Hindlimb muscle (tissue), 1 donor: ENCODE measurements around the gene ARL14. TPM values are rescaled to one million over a fixed set of nuclear protein-coding genes. Genes with fewer than 3 reads are reported as not detected.
"Not testable (repeated sequence)": the region's sequence is repeated elsewhere in the genome, so short reads cannot be mapped to it uniquely, and the experiment has no call there.

Experiments
- DNase-seq: peaks from one replicate; pipeline ENCODE4 v3.0.0-alpha.2; 2013
- polyA plus RNA-seq: library from polyadenylated mRNA; unstranded; fragments of 120-200 nt; gene quantifications from one replicate; pipeline ENCODE4 v1.2.1, GENCODE V29; 2013; ENCODE audit not compliant: insufficient read length

The ARL14 gene
- polyA plus RNA-seq, 1 donor, result not detected

- peak; percentile 19 for DNase-seq
These were observed 1.4 kb downstream of the ARL14 start for GRCh38 chr3:160678292-160678842.

DNA sequence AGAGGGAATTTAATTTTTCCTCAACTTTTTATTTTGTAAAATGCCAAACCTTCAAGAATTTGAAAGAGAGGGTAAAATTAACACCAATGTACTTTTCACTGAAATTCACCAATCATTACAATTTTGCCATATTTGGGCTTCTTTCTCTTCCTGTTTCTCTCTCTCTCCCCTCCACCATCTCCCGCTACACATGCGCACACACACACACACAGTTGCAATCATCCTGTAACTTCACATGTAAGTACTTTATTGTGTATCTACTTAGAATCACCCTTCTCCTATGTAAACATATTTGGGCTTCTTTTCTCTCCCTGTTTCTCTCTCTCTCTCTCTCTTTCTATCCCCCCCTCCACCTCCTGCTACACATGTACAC is 7.4 kb downstream of the ARL14 start:
- no peak for DNase-seq

DNA sequence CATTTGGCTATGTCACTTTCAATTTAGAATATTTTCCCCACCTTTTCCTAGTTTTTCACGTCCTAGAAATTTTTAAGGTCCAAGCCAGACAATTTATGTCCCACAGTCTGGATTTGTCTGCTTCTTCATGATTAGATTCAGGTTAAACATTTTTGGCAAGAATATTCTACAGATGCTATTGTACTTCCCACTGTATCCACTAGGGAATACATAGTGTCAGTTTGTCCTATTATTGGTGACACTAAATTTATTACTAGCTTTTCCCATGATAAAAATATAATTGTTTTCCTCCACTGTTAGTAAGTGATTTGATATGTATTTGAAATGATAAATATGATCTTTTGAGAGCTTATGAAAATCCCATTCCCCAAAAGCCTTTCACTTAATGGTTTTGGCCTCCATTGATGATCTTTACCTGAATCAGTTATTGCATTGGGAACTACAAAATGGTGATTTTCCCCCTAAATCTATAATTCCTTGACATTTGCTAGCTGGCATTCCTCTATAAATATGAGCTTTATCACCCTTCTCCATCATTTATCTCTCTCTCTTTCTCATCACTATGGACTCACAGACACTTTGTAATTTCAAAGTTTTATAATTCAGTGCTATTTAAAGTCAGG is 8.3 kb downstream of the ARL14 start:
- DNase-seq, result no peak

GRCh38 chr3:160686955-160687535 is 10.1 kb downstream of the ARL14 start:
- DNase-seq, result no peak

- no peak for DNase-seq
These were observed 14.2 kb downstream of the ARL14 start for GRCh38 chr3:160691151-160691550.

DNA sequence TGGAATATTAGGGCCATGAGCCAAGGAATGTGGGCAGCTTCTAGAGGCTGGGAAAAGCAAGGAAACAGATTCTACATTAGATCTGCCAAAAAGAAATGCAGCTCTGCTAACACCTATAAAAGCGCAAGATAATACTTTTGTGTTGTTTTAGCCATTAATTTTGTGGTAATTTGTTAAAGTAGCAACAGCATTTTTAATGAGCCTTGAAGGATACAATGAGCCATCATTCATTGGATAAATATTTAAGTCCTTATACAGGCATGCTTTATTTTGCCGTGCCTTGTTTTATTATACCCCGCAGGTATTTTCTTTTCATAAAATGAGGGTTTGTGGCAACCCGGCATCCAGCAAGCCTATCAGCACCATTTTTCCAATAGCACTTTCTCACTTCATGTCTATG is 15.0 kb downstream of the ARL14 start:
- no peak for DNase-seq

GRCh38 chr3:160693191-160693590 is 16.2 kb downstream of the ARL14 start:
- DNase-seq, result no peak

- no peak for DNase-seq
These were observed 17.4 kb downstream of the ARL14 start for GRCh38 chr3:160694345-160694744.

- DNase-seq, result no peak
These were observed 18.0 kb downstream of the ARL14 start for GRCh38 chr3:160695003-160695402.

GRCh38 chr3:160695915-160696327 is 19.0 kb downstream of the ARL14 start:
- no peak for DNase-seq

GRCh38 chr3:160697637-160698380 is 20.8 kb downstream of the ARL14 start:
- DNase-seq, result no peak

DNA sequence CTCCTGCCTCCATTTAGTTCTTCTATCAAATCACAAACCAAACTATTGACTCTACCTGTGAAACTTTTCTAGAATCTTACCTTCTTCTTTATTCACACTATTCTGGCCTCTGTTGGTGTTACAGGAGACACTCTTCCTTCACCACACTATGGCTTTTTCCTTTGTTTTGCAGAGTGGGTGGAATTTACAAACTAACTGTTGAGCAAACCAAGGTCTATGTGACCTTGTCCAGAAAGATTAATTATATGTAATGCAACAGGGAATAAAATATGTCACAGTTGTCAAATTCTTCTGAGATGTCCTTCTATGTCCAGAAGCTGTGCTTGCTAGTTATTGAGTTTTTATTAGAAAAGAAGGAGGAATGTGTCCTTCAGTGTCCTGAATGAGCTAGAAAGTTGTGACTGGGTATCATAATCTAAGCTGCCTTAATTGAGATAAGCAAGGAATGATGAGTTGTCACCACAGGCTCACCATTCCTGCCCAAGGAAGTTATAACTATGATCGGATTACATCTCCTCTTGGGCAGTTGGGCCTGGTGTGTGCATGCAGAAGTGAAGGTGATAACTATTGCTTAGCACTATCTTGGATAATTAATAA is 21.7 kb downstream of the ARL14 start:
- DNase-seq, result no peak

GRCh38 chr3:160701490-160701889 is 24.5 kb downstream of the ARL14 start:
- no peak for DNase-seq

- DNase-seq, result no peak
These were observed 25.3 kb downstream of the ARL14 start for GRCh38 chr3:160702290-160702689.

DNA sequence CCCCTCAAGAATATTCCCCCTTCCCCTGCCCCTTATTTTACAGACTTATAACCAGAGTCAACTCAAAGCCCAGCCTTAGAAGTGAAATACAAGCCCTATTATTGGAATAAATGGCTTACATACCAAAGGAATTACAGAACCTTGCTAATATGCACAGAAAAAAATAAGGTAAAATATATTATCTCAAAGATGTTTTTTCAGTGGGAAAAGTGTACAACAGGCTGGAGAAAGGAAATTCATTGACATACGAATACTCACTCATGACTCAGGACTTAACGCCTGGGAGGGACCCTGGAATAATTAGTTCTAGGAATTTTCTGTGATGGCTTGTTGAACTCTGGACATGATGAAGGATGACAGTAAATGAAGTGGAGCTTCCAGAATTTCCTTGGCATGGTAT is 27.0 kb downstream of the ARL14 start:
- no peak for DNase-seq

GRCh38 chr3:160707187-160707794 is 30.3 kb downstream of the ARL14 start:
- peak; percentile 46 for DNase-seq

- no peak for DNase-seq
These were observed 32.7 kb downstream of the ARL14 start for GRCh38 chr3:160709477-160710182.

DNA sequence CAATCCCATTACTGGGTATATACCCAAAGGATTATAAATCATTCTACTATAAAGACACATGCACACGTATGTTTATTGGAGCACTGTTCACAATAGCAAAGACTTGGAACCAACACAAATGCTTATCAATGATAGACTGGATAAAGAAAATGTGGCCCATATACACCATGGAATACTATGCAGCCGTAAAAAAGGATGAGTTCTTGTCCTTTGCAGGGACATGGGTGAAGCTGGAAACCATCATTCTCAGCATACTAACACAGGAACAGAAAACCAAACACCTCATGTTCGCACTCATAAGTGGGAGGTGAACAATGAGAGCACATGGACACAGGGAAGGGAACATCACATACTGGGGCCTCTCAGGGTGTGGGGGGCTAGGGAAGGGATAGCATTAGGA is 36.2 kb downstream of the ARL14 start:
- DNase-seq, result not testable (repeated sequence)

- DNase-seq, result no peak
These were observed 42.8 kb downstream of the ARL14 start for GRCh38 chr3:160719710-160720109.

DNA sequence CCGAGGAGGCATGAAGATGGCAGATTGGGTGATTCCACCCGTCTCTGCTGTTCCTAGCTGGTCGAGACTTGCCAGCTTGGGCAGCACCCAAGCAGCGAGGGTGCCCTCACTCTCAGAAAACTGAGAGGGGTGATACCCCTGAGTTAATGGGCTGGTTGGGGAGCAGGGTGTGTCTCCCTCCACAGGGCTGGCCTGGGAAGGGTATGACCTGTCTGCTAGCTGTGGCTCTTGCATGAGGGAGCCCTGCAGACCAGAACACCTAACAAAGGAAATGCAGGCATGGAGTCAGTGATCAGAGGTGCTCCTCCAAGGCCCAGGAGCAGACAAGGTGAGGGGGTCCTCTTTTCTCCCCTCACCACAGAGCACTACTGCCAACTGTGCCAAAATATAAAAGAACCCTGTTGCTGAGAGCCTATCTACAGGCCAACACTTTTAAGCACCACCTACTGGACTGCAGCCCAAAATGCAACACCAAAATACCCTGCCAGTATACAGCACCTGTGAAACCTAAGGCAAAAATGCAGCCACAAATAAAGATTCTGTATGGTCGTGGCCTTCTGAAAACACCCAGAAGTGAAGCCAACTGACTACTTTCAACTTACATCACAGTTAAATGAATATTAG is 43.3 kb downstream of the ARL14 start:
- DNase-seq, result no peak

DNA sequence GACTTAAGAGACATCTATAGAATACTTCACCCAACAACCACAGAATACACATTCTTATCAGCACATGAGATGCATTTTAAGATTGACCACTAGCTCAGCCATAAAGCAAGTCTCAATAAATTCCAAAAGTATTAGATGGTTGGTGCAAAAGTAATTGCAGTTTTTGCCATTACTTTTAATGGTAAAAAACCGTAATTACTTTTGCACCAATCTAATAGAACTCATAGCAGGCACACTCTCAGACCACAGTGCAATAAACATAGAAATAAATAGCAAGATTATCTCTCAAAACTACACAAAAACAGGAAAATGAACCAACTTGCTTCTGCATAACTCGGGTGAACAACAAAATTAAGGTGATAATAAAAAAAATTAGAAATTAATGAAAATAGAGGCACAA is 45.4 kb downstream of the ARL14 start:
- no peak for DNase-seq

DNA sequence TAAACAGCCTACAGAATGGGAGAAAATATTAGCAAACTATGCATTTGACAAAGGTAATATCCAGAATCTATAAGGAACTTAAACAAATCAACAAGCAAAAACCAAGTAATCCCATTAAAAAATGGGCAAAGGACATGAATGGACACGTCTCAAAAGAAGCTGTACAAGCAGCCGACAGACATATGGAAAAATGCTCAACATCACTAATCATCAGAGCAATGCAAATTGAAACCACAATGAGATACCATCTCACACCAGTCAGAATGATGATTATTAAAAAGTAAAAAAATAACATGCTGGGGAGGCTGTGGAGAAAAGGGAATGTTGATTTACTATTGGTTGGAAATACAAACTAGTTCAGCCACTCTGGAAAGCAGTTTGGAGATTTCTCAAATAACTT is 48.4 kb downstream of the ARL14 start:
- DNase-seq, result no peak
